Right ventricle myocardium superior (tissue), 1 donor: ENCODE measurements around the gene OGT. TPM values are rescaled to one million over a fixed set of nuclear protein-coding genes. Genes with fewer than 3 reads are reported as not detected.
"Not testable (repeated sequence)": the region's sequence is repeated elsewhere in the genome, so short reads cannot be mapped to it uniquely, and the experiment has no call there.

ENCODE experiments used
- ATAC-seq: fragments of 200-7000 bp; cut with Tn5 transposase; one replicate; pipeline ENCODE4 v1.9.1; 2020; ENCODE audit warnings: mild to moderate bottlenecking; ENCODE audit not compliant: poor library complexity
- DNase-seq: peaks from one replicate; pipeline ENCODE4 v3.0.0-alpha.2; 2020
- intact Hi-C: fragments of 100-400 bp; cut with DNase I; formaldehyde crosslinking; loops from one replicate; pipeline ENCODE4 v1.11.2; 2022
- total RNA-seq: library from RNA; stranded (reverse); fragmentation: NEBNext Ultra II Directional; extraction: Animal tissue kit (Norgen Biotek cat#: 25700); gene quantifications from one replicate; pipeline ENCODE4 v1.2.1, GENCODE V29; 2021
- donor health status: DM: no; HTN: yes; CAD: no; lungs with severe emphysema.

The OGT gene
- total RNA-seq, 1 donor from 2014 or later: 72.7 TPM

- DNase-seq (peak; percentile 46), ATAC-seq (peak; percentile 59)
- intact Hi-C loops: no loop called here
These were observed 44.8 kb downstream of the OGT start for GRCh38 chrX:71577682-71578081.

GRCh38 chrX:71578253-71579135, 45.6 kb downstream of the OGT start, which contains the start of gene GCNA:
GCNA (plus strand) TSS chrX:71578437; CDS start chrX:71580822, 2,385 bp downstream.
- ATAC-seq (no peak), DNase-seq (no peak)
- intact Hi-C loops: no loop called here

GRCh38 chrX:71579136-71579989, 46.5 kb downstream of the OGT start:
- intact Hi-C loops: no loop called here
- ATAC-seq (no peak), DNase-seq (no peak)

- no peak for DNase-seq
- no peak for ATAC-seq
- intact Hi-C loops: no loop called here
These were observed 47.1 kb downstream of the OGT start for GRCh38 chrX:71579990-71580380.

- ATAC-seq: peak; percentile 67
- DNase-seq: no peak
- intact Hi-C loops: no loop called here
These were observed 48.3 kb downstream of the OGT start for GRCh38 chrX:71581210-71581609.

GRCh38 chrX:71586929-71587328, 54.0 kb downstream of the OGT start:
- intact Hi-C loops: no loop called here
- DNase-seq (no peak), ATAC-seq (peak; percentile 34)

GRCh38 chrX:71593210-71593609, 60.3 kb downstream of the OGT start:
- ATAC-seq: peak; percentile 39

GRCh38 chrX:71599965-71600364, 67.1 kb downstream of the OGT start:
- DNase-seq (no peak), ATAC-seq (peak; percentile 78)
- intact Hi-C loops: no loop called here

More at GRCh38 chrX:71593210-71593609, 60.3 kb downstream of the OGT start:
- intact Hi-C loops, DNase-seq: not testable (repeated sequence)

- ATAC-seq: no peak
- intact Hi-C loops: no loop called here
- no peak for DNase-seq
These were observed 70.7 kb downstream of the OGT start for GRCh38 chrX:71603618-71604017.

GRCh38 chrX:71604141-71604540, 71.2 kb downstream of the OGT start:
- ATAC-seq (no peak), DNase-seq (no peak)
- intact Hi-C loops: no loop called here

- no peak for ATAC-seq
- DNase-seq: no peak
- intact Hi-C loops: no loop called here
These were observed 72.1 kb downstream of the OGT start for GRCh38 chrX:71604796-71605568.

GRCh38 chrX:71606536-71607216, 73.8 kb downstream of the OGT start:
- ATAC-seq (peak; percentile 29), DNase-seq (no peak)
- intact Hi-C loops: no loop called here

GRCh38 chrX:71607488-71607887, 74.6 kb downstream of the OGT start:
- intact Hi-C loops: no loop called here
- ATAC-seq (no peak), DNase-seq (no peak)

- DNase-seq (no peak), ATAC-seq (no peak)
- intact Hi-C loops: no loop called here
These were observed 76.3 kb downstream of the OGT start for GRCh38 chrX:71609095-71609750.

- intact Hi-C loops, ATAC-seq, DNase-seq: not testable (repeated sequence)
These were observed 78.8 kb downstream of the OGT start for GRCh38 chrX:71611736-71612135.

- ATAC-seq: no peak
- intact Hi-C loops: no loop called here
- DNase-seq: no peak
These were observed 79.4 kb downstream of the OGT start for GRCh38 chrX:71612256-71612655.

- no peak for DNase-seq
- no peak for ATAC-seq
- intact Hi-C loops: no loop called here
These were observed 82.2 kb downstream of the OGT start for GRCh38 chrX:71615056-71615455.

GRCh38 chrX:71615954-71616353, 83.0 kb downstream of the OGT start:
- intact Hi-C loops: no loop called here
- ATAC-seq: no peak
- no peak for DNase-seq
